ENCODE measurements around the gene NELL2.
"Not testable (repeated sequence)": the region's sequence is repeated elsewhere in the genome, so short reads cannot be mapped to it uniquely, and the experiment has no call there.

Gene NELL2

GRCh38 chr12:44875954-44876543, at the start of gene NELL2:
Gene NELL2 (minus strand): TSS chr12:44876315. CDS start chr12:44875869, 446 bp downstream.
- DNase-seq (ENCODE audit: low read depth, low spot score): no peak

GRCh38 chr12:44921736-44922135, 45.6 kb upstream of the NELL2 start:
- no peak for DNase-seq (ENCODE audit: low read depth, low spot score)

GRCh38 chr12:44917141-44917540, 41.0 kb upstream of the NELL2 start:
- no peak for DNase-seq (ENCODE audit: low read depth, low spot score)

DNA sequence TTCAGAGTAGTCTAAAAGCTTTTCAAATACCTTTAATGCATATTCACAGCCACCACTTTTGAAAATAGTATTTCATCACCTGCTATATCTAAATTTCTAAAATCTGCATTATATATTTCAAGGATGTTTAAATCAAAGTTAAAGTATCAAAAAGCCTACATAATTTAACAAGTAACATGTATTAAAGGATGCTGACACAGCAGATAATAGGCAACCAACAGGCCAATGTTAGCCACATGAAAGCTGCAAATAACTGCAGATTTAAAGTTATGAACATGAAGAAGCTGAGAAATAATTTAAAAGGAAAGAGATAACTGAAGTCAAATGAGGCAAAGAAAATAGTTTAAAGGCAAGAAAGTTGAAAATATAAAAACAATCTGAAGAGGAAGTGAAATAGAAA, 39.8 kb upstream of the NELL2 start:
- no peak for DNase-seq (ENCODE audit: low read depth, low spot score)

- no peak for DNase-seq (ENCODE audit: low read depth, low spot score)
Measured at GRCh38 chr12:44904321-44904720, 28.2 kb upstream of the NELL2 start.

GRCh38 chr12:44898108-44898507, 22.0 kb upstream of the NELL2 start:
- DNase-seq (ENCODE audit: low read depth, low spot score): not testable (repeated sequence)

- no peak for DNase-seq (ENCODE audit: low read depth, low spot score)
Measured at GRCh38 chr12:44889926-44890325, 13.8 kb upstream of the NELL2 start.

DNA sequence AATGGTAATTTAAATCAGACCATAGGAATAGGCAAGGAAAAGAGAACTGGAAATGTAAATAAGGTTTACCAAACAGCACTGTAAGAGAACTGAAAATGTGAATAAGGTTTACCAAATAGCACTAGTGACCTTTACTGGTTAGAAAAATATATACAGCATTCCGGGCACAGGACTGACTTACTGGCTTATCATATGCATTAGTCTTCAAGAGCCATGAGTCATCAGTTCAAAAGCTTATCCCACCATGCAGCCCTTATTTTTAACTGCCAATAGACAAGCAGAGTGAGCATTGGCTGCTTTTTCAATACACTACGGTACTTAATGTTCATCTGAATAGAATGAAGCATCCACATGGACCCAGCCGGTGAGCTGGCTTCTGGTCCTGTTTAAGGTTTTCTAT, 13.0 kb upstream of the NELL2 start:
- DNase-seq (ENCODE audit: low read depth, low spot score): no peak

DNA sequence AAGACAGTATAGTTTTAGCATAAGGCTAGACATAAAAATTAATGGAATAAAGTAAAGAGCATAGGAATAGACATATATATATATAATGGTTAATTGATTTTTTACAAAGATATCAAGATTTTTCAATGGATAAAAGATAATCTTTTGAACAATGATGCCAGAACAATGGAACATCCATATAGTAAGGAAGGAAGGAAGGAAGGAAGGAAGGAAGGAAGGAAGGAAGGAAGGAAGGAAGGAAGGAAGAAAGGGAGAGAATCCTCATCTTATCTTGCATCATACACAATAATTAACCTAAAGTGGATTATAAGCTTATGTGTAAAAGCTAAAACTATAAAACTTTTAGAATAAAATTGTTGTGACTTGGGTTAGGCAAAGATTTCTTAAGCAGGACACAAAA, 9.8 kb upstream of the NELL2 start:
- DNase-seq (ENCODE audit: low read depth, low spot score): no peak

- no peak for DNase-seq (ENCODE audit: low read depth, low spot score)
Measured at GRCh38 chr12:44881197-44881596, 5.1 kb upstream of the NELL2 start.

DNA sequence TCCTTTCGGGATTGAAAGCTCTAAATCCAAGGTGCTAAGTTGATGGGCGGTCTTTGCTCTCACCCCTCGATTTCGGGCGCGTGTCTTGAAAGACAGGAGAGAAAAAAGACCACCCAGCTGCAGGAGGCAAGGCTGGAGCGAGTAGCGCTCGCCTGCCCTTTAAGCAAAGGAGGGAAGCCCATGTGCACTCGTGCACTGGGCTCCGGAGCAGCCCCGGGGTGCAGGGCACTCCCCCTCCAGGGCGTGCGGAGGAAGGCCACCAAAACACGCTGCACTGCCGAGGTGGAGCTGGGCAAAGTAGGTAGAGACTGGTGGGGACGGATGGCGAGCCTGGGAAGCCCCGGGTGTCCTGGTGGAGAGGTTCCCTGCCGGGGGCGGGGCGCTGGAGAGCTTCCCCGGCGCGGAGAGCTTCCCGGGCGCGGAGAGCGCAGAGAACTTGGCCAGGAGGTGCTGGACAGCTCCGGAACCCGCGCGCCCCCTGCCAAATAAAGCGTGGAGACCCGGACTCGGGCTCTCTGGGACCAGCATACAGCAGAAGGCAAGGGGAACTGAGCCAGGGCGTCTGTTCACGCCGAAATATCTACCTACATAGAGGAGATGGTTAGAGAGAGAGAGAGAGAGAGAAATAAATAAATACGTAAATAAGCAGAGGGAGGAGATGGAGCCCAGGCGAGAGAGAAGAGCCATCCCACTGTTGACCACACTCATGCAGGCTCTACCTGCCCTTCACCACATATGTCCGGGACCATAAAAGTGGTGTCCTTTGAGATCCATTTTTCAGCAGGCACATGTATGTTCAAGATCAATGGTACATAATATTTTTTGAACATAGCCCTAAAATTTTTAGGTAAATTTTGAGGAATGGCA, 662 bp upstream of the NELL2 start:
- DNase-seq (ENCODE audit: low read depth, low spot score): no peak

- no peak for DNase-seq (ENCODE audit: low read depth, low spot score)
Measured at GRCh38 chr12:44875417-44875953, 630 bp downstream of the NELL2 start.

GRCh38 chr12:44874981-44875416, 1.1 kb downstream of the NELL2 start:
- no peak for DNase-seq (ENCODE audit: low read depth, low spot score)

DNA sequence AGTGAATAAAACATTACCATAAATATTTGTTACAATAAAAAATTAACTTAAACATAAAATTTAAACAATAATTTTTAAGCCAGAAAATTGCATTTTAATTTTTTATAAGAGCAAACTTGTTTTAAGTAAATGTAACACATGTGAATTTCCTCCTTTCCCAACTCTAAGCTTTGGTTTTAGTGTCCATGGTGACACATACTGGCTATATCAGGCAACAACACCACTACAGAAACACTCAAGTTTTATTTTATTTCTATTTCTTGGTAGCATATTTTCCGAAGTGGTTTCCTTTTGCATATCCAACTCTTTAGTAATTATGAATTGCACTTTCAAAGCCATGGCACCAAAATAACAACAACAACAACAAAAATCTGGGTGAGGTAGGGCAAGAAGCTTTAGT, 2.2 kb downstream of the NELL2 start:
- DNase-seq (ENCODE audit: low read depth, low spot score): no peak

DNA sequence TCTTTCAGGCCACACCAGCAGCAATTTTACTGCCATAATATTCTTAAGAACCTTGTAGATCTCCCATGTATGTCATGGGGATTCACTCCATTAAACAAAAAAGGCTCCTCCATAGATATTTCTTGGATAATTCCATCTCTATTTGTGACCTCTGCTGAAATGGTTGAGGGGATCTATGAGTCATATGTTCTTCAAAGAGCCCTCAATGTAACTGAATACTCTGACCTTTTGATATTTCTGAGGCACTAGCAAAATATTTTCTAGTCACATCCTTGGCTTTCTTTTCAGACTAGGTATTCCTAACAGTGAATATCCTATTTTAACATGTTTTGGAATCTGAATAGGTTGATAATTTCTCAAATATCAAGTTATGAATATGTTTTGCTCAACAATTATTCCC, 6.6 kb downstream of the NELL2 start:
- DNase-seq (ENCODE audit: low read depth, low spot score): no peak

GRCh38 chr12:44863867-44864266, 12.2 kb downstream of the NELL2 start:
- DNase-seq (ENCODE audit: low read depth, low spot score): no peak

GRCh38 chr12:44859998-44860689, 16.0 kb downstream of the NELL2 start:
- no peak for DNase-seq (ENCODE audit: low read depth, low spot score)

DNA sequence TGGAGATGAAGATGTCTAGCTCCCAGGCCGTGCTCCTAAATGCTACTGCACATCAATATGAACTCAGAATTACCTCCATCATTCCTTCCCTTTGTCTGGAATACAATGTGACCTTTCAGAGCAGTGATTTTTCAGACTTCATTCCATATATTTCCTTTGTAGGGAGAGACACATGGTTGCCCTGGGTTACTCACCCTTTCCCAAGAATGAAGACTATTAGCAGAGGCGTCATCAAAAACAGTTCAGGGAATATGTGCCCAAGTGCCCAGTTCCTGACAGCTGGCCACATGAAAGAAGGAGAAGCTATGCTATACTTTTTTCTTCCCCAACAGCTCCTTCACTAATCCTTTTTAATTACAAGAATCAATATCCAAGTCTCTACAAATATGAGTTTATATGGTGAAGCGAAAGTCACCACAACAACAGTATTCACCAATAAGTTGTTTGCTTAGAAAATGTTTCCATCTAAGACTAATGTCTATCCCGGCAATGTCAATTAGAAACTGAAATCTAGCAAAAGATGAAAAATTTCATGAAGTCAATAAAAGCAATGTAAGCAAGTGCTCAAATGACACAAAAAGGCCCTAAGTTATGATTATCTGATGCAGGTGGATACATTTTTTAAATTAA, 17.8 kb downstream of the NELL2 start:
- DNase-seq (ENCODE audit: low read depth, low spot score): no peak

- no peak for DNase-seq (ENCODE audit: low read depth, low spot score)
Measured at GRCh38 chr12:44852483-44852882, 23.6 kb downstream of the NELL2 start.

DNA sequence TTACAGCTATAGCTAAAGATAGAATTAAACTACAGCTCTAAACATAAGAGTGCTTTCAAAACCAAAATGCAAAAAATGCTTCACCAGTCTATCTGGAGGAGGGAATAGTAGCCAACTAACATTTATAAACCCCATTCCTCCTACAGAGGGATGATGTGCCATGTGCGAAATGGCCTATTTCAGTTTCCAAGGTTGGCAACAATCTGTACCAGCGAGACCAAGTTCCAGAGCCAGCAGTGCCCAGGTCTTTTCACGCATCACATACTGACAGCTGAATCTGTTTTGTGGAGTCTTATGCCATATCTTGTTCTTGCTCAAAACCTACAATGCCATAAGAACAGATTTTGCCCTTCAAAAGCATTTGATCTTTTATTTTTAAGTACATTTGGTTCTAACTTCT, 24.5 kb downstream of the NELL2 start:
- DNase-seq (ENCODE audit: low read depth, low spot score): no peak

- DNase-seq (ENCODE audit: low read depth, low spot score): no peak
Measured at GRCh38 chr12:44848703-44849085, 27.4 kb downstream of the NELL2 start.

Data from iPS DF 19.7 (cell line).